SU-DHL-6 (cell line): ENCODE results near the gene RASA3.

Experiments
- EZH2phosphoT487 ChIP-seq: fragments of 200-600 bp; sonication (generic), shearing (Covaris generic); conservative IDR thresholded peaks from 2 replicates; pipeline ENCODE4 v1.6.1; 2018; ENCODE audit warnings: mild to moderate bottlenecking, antibody characterized with exemption, low read length, moderate library complexity, mixed read lengths
- TF ChIP-seq, protein P1 (sequence below): fragments of 200-600 bp; sonication (generic); IDR thresholded peaks from one replicate; pipeline ENCODE4 v1.5.1; 2017; ENCODE audit warnings: antibody characterized with exemption, mild to moderate bottlenecking, low read length, moderate library complexity; ENCODE audit not compliant: insufficient read depth, poor library complexity, severe bottlenecking

DNA sequence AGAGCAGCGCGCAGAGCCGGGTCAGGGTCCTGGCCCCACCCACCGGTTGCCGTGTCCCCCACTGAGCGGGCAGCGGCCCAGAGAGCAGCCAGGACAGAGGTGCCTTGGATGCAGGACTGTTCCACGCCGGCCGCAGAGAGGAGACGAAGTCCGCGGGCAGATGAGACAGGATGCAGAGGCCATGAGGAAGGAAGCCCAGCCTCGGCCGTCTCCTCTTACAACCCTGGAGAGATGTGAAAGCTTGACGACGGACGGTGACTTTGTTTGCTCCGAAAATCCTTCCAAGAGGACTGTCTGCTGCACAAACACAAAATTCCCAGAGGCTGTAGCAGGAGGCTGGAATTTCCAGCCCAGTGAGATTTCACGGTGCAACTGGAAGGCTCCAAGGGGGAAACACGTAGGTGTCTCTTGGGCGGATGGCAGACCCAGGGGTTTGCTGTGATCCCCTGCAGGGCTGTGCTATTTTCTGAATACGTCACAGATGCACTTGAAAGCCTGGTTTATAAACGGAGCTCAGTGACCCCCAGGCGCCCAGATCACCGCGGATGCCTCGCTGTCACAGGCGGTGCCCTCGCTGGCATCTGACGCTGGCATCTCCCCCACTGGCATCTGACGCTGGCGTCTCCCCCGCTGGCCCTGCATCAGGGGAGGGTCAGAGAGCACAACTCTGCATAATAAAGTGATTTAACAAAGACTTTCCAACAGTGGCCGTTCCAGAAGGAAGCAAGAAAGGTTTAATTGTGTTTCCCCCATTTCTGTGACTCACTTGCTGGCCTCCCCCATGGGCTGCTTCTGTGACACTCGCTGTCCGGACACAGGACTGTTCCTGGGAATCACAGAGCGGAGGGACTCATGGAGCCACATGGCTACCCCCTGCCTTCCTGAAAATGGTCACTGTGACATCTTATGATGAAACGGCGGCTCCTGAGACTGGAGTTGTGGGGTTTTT, 96.6 kb downstream of the RASA3 start:
- TF ChIP-seq, protein P1, sequence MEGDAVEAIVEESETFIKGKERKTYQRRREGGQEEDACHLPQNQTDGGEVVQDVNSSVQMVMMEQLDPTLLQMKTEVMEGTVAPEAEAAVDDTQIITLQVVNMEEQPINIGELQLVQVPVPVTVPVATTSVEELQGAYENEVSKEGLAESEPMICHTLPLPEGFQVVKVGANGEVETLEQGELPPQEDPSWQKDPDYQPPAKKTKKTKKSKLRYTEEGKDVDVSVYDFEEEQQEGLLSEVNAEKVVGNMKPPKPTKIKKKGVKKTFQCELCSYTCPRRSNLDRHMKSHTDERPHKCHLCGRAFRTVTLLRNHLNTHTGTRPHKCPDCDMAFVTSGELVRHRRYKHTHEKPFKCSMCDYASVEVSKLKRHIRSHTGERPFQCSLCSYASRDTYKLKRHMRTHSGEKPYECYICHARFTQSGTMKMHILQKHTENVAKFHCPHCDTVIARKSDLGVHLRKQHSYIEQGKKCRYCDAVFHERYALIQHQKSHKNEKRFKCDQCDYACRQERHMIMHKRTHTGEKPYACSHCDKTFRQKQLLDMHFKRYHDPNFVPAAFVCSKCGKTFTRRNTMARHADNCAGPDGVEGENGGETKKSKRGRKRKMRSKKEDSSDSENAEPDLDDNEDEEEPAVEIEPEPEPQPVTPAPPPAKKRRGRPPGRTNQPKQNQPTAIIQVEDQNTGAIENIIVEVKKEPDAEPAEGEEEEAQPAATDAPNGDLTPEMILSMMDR, result no peak
- no peak for TF ChIP-seq EZH2phosphoT487
